Astrocyte of the cerebellum (primary cell): ENCODE measurements around the gene BCL2L13.

ENCODE experiments used
- DNase-seq: peaks from one replicate; pipeline ENCODE4 v3.0.0-alpha.2; 2011; ENCODE audit warnings: low read depth
- H3K4me3 ChIP-seq: 2 replicates; pipeline ENCODE4 v1.5.1; 2011; ENCODE audit warnings: mild to moderate bottlenecking, low read depth, low read length, moderate library complexity
- CTCF ChIP-seq: IDR thresholded peaks from 2 replicates; pipeline ENCODE4 v1.5.1; 2012; ENCODE audit warnings: low read length, low read depth, moderate library complexity, mild to moderate bottlenecking; ENCODE audit errors: missing control alignments
- in situ Hi-C: cut with HindIII; loops from 2 replicates; pipeline ENCODE4 v1.10.0; 2017; ENCODE audit warnings: low sequenced_read_pairs

The BCL2L13 gene

DNA sequence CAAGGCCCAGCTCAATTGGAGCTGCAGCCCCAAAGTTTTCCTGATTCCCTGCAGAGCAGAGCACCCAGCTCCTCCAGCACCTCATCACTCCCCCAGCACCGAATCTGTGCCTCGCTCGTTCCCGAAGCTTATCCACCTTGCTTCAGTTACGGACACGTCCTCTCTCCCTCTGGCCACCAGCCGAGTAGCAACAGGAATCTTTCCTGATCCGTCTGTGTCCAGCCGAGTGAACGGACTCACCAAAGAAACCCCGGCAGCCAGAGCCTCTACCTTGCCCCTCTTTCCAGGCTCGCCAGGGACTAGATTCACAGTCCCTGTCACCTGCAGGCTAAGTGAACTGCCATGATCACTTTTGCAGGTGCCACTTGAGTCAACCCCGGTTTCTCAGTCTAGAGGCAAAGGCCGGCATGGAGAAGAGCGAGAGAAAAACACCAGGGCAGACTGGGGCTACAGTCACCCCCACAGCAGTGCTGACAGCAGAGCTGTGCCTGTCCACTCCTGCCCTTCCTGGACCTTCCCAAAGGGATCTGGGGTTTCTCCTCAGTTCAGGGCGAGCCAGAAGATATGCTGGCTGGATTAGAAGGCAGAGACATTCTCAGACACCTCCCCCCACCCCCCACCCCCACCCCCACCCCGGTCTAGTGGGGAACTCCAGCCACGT is 103.4 kb downstream of the BCL2L13 start:
- in situ Hi-C loops: loop anchor here (5.0 kb wide), 1 partner anchor 40 kb away; no protein-coding TSS in a partner anchor
- no peak for TF ChIP-seq CTCF
- H3K4me3 ChIP-seq: no peak overlapping the region
- no peak for DNase-seq

DNA sequence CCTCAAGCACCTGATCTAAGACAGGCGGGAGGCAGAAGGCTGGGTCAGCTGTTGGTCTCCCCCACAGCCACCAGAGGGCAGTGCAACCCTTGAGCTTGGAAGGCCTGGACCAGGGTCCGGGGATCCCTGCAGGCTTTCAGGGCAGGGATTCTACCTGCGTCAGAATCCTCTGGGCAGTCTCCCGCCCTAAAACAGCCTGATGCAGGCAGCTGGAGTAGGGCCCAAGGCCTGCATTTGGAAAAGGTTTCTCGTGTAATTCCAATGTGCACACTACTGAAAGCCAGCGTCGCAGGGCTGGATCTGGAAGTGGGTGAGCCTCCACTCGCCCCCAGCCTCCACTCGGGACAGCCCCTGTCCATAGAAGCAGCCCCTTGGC is 104.0 kb downstream of the BCL2L13 start:
- in situ Hi-C loops: loop anchor here (5.0 kb wide), 1 partner anchor 40 kb away; no protein-coding TSS in a partner anchor
- TF ChIP-seq CTCF: peak; percentile 82
- H3K4me3 ChIP-seq: no peak overlapping the region
- peak; percentile 40 for DNase-seq

GRCh38 chr22:17743661-17744411 is 105.3 kb downstream of the BCL2L13 start:
- in situ Hi-C loops: loop anchor here (5.0 kb wide), 1 partner anchor 38 kb away; no protein-coding TSS in a partner anchor
- TF ChIP-seq CTCF: no peak
- no peak overlapping the region for H3K4me3 ChIP-seq
- DNase-seq: no peak

DNA sequence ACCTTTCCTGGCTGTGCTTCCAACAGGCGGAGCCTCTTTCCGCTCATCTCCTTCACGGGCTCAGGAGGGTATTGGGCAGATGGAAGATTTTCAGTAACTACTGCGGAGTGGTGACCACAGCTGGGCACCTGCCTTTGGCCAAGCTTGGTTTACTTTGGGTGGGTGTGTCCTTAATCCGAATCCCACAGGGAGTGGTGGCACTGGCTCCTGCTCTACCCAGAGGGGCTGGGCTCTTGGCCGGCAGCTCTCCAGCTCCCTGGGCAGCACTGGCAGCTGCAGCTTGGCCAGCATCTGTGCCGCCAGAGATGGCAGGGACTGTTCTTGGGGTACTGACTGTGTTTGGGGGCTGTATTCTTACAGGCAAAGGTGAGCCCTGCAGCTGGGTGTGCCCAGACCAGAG is 105.9 kb downstream of the BCL2L13 start:
- in situ Hi-C loops: loop anchor here (5.0 kb wide), 1 partner anchor 38 kb away; no protein-coding TSS in a partner anchor
- no peak for TF ChIP-seq CTCF
- DNase-seq: no peak
- H3K4me3 ChIP-seq: no peak overlapping the region

DNA sequence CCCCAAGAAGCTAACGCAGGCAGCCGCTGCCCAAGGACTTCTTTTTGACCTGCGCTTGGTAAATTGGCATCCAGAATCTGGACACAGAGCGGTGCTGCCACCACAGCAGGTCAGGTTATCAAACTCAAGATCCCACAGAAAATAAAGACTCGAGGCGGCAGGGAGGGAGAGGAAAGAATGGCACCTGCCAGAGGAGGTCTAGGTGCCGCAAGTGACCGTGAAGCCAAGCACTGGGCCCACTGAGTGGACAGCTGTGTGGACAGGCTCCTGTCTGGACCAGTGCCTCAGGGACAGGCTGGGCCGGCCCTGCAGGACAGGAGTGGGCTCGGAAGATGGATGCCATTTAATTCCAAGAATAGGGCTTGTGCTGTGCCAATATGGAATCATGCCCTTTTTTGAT is 108.4 kb downstream of the BCL2L13 start:
- in situ Hi-C loops: no loop called here
- no peak for TF ChIP-seq CTCF
- no peak for DNase-seq
- no peak overlapping the region for H3K4me3 ChIP-seq

GRCh38 chr22:17748555-17749353 is 110.2 kb downstream of the BCL2L13 start:
- in situ Hi-C loops: no loop called here
- no peak for DNase-seq
- H3K4me3 ChIP-seq: no peak overlapping the region
- no peak for TF ChIP-seq CTCF
